ENCODE measurements around the gene CFAP43. TPM values are rescaled to one million over a fixed set of nuclear protein-coding genes. Genes with fewer than 3 reads are reported as not detected.

The CFAP43 gene
- 0.10 TPM in 1 of 2 replicates, not detected in the other for total RNA-seq

DNA sequence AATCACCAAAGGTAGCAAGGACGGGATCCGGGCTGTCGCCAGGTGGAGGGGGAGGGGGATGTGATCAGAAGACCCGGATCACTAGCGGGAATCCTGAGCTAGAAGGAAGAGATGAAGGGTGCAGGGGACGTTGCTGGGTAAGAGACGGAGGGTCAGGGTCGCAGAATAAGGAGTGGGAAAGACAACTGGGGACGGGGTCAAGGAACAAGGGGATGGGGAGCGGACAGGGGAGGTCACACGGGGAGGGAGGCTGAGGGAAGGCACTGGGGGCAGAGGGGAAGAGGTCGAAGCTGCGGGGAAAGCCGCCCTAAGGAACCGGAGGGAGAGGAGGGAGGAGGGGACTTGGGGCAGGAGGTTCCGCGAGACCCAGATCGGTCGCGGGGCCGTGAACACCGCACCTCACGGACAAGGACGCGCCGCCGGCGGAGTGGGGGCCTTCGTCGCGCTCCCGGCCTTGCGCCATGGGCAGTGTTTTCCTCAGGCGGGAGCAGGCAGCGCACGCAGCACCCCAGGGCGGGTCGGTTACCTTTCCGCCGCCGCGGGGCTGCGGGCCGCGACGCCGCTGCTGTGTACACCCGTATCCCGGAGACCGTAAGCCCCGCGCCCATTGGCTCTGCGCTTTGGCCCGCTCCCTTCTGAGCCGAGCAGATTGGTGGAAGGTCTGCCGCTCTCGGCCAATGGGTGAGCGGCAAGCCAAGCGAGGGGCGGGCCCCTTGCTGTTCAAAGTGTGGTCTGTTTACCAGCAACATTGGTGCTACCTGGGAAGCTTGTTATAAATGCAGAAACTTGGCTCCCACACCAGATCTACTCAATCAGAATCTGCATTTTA, at the start of gene CFAP43:
Gene CFAP43 (minus strand): TSS at position 581 of the 829 bp plus-strand sequence. CDS start 118 bp downstream, at position 463.

GRCh38 chr10:104268713-104269645, 36.8 kb upstream of the CFAP43 start, which contains the start of gene GSTO2:
Gene GSTO2, plus strand, starts transcription at chr10:104269184. Its CDS starts 5,732 bp downstream, at chr10:104274916.

DNA sequence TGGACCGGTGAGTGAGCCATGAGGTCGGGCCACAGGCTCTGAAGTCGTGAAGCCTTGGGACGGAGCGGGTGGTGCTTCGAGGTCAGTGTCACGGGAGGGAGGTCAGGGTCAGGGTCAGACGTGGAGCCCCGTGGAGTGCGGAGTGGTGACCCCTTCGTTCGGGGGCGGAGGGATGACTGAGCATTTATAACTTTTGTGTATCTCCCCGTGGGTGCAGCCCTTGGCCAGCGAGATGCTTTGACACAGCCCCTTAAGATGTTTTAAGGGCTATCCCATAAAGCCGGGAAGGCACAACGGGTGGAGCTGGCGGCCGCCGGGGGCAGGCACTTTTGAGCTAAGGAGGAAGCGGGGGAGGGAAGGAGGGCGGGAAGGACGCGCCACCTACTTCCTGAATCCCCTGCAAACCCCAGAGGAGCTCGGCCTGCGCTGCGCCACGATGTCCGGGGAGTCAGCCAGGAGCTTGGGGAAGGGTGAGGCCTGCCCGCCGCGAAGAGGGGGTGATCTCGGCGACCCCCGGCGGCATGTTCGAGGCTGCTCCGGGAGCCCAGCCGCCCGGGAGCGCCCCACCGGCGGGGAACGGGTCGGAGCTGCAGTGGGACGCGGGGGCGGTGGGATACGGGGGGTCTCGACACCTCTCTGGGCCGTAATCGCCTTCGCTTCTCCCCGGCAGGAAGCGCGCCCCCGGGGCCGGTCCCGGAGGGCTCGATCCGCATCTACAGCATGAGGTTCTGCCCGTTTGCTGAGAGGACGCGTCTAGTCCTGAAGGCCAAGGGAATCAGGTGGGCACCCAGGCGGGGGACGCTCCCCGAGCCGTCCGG, 22.5 kb upstream of the CFAP43 start, which contains the start of gene GSTO1:
Gene GSTO1 (plus strand): TSS at position 400 of the 818 bp plus-strand sequence. CDS start 37 bp downstream, at position 437.

DNA sequence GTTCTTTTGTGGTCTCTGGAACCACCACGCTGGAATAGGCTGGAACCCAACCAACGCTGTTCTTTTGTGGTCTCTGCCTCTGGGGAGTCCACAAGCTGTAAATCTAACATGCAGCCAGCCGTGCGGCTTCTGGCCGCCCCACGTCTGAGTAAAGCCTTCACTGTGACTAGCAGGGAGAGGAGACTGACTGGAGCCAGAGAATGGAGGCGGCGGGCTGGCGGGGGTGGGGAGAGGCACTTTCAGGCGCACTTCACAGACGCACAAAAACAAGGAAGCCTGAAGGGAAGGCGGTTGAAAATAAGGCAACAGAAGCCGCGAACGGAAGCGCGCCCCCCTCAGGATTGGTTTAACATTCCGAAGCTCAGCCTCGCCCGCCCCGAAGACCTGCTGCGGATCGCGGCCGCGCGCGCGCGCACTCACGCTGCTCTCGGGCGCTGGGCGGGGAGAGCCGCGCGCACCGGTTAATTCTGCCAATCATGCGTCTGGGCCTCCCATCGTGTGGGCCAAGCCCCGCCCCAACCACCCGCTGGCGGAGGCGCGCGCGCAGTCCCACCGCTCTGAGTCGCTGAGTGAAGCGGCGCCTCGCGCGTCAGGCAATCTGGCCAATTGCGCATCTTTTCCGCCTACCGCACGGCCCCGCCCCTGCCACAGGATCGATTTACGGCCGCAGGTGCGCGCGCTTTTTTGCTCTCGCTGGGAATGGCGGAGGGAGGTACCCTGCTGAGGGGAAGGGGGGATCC, 110.5 kb downstream of the CFAP43 start, which contains the start of gene SFR1:
Gene SFR1 (plus strand): TSS at position 687 of the 740 bp plus-strand sequence. CDS start 13 bp downstream, at position 700.

DNA sequence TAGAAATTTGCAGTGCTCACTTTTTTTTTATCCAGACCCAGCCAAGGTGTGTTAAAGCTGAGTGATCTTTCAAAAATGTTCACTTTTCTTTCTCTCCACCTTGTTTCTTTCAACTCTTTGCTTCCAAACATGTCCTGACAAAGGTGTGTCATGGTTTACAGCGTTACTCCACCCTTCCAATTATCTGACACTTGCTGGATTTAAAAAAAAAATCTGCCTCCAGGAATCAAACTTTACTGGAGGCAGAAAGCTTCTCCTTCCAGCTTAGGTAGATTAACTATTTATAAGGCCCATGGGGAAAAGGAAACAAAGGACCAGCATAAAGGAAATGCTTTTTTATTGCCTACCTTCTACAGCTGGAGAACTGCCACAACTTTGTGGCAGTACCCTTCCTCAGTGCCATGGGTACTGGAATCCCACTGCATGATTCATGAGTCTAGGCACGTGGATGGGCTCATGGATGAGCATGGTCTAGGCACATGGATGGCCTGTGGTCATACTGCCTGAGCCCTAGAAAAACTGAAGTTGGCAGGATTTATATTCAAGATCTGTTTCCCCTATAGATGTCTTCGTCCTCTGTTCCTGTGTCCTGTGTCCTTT, 146.3 kb downstream of the CFAP43 start, which contains the start of gene COL17A1:
Gene COL17A1 (minus strand): TSS at position 80 of the 600 bp plus-strand sequence. CDS start 5,207 bp downstream, outside the sequence.

Small RNA genes within 50 kb of the gene (small RNA-seq; reads per million reads assigned to genes)
- gene MIR4482 (0.08 reads per million), gene MIR609 (not detected)

Other genes starting within 250 kb of the CFAP43 start
- 1.5 and 2.3 TPM in 2 replicates for gene COL17A1, start 146.5 kb downstream of the CFAP43 start, total RNA-seq
- 12.2 and 12.7 TPM in 2 replicates for gene SFR1, start 110.2 kb downstream of the CFAP43 start, total RNA-seq
- gene GSTO1, start 22.5 kb upstream of the CFAP43 start, total RNA-seq: 219 and 274 TPM in 2 replicates
- 0.33 and 0.57 TPM in 2 replicates for gene GSTO2, start 36.8 kb upstream of the CFAP43 start, total RNA-seq
- 21.3 and 28.7 TPM in 2 replicates for gene ITPRIP, start 106.1 kb upstream of the CFAP43 start, total RNA-seq
- gene CFAP58, start 121.5 kb upstream of the CFAP43 start, total RNA-seq: 0.33 and 0.76 TPM in 2 replicates

All from vein endothelial cell (primary cell).